ENCODE data around the gene TUBA1C. TPM values are rescaled to one million over a fixed set of nuclear protein-coding genes. Genes with fewer than 3 reads are reported as not detected.

Gene TUBA1C
- total RNA-seq, 4 donors from 2014 or later = 122 to 210 (median 131) TPM

DNA sequence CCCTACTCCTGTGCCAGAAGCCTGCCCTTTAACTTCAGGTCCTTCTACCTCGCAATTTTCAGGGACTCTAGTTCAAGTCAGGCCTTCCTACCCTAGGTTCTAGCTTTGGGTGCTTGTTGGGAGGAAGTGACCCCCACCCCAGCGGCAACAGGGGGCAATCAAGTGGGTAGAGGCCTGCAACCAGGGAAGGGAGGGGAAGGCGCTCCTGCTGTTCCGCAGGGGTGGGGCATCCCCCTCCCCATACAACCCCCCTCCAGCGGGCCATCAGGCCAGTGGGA is 29.9 kb downstream of the TUBA1C start:
- H3K4me3 ChIP-seq = no peak overlapping the region
- 89% methylated on average over 1 of the region's 5 CpGs; no CpG with 5 or more reads in 1 of the 2 donors for WGBS, 2 donors (ENCODE audit: low coverage in 1 of 2)
- no peaks in the 10 kb centered on the region for H3K9me3 ChIP-seq
- no peak overlapping the region for H3K27ac ChIP-seq
- H3K36me3 ChIP-seq = no peaks in the 10 kb centered on the region
- peaks cover 0 to 46% (median 23%) of the 10 kb centered on the region in 3 donors for H3K4me1 ChIP-seq
- H3K27me3 ChIP-seq = peaks cover 56% of the 10 kb centered on the region
- no peak for ATAC-seq
- TF ChIP-seq POLR2AphosphoS5 (IDR thresholded peaks at IDR 0.05) (no peak), POLR2A (IDR thresholded peaks at IDR 0.05) (no peak), EP300 (IDR thresholded peaks at IDR 0.05) (no peak)
- TF ChIP-seq, protein P1, sequence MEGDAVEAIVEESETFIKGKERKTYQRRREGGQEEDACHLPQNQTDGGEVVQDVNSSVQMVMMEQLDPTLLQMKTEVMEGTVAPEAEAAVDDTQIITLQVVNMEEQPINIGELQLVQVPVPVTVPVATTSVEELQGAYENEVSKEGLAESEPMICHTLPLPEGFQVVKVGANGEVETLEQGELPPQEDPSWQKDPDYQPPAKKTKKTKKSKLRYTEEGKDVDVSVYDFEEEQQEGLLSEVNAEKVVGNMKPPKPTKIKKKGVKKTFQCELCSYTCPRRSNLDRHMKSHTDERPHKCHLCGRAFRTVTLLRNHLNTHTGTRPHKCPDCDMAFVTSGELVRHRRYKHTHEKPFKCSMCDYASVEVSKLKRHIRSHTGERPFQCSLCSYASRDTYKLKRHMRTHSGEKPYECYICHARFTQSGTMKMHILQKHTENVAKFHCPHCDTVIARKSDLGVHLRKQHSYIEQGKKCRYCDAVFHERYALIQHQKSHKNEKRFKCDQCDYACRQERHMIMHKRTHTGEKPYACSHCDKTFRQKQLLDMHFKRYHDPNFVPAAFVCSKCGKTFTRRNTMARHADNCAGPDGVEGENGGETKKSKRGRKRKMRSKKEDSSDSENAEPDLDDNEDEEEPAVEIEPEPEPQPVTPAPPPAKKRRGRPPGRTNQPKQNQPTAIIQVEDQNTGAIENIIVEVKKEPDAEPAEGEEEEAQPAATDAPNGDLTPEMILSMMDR (IDR thresholded peaks at IDR 0.05) = no peak

DNA sequence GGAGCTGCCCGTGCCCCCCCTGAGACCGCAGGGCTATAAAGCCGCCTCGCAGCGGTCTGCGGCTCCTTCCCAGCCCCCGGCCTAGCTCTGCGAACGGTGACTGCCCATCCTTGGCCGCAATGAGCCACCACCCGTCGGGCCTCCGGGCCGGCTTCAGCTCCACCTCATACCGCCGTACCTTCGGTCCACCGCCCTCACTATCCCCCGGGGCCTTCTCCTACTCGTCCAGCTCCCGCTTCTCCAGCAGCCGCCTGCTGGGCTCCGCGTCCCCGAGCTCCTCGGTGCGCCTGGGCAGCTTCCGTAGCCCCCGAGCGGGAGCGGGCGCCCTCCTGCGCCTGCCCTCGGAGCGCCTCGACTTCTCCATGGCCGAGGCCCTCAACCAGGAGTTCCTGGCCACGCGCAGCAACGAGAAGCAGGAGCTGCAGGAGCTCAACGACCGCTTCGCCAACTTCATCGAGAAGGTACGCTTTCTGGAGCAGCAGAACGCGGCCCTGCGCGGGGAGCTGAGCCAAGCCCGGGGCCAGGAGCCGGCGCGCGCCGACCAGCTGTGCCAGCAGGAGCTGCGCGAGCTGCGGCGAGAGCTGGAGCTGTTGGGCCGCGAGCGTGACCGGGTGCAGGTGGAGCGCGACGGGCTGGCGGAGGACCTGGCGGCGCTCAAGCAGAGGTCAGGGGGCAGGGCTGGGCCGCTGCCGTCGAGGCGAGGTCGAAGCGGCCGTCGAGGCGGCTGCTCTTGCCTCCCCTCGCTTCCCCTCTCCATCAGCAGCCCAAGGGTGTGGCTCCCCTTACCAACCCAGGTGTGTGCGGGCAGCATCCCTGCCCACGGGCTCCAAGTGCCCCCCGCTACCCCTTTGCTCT is 30.4 kb downstream of the TUBA1C start, which contains the start of gene PRPH:
PRPH (plus strand) TSS at position 66 of the 855 bp plus-strand sequence; CDS start at position 120, 54 bp downstream.
- TF ChIP-seq POLR2A (IDR thresholded peaks at IDR 0.05) (no peak), EP300 (IDR thresholded peaks at IDR 0.05) (no peak), POLR2AphosphoS5 (IDR thresholded peaks at IDR 0.05) (no peak)
- TF ChIP-seq, protein P1 (IDR thresholded peaks at IDR 0.05) = no peak
- Histone ChIP-seq H3K36me3 (no peaks in the 10 kb centered on the region), H3K9me3 (no peaks in the 10 kb centered on the region), H3K27me3 (peaks cover 62% of the 10 kb centered on the region), H3K4me3 (peak within 1 kb of the TSS in 1 of 2 donors; percentile 8), H3K27ac (no peak within 1 kb of the TSS), H3K4me1 (peaks cover 0 to 46% (median 23%) of the 10 kb centered on the region in 3 donors)
- WGBS, 2 donors (ENCODE audit: low coverage in 1 of 2) = 31% methylated on average over 19 of the region's 82 CpGs; no CpG with 5 or more reads in 1 of the 2 donors
- ATAC-seq = no peak

DNA sequence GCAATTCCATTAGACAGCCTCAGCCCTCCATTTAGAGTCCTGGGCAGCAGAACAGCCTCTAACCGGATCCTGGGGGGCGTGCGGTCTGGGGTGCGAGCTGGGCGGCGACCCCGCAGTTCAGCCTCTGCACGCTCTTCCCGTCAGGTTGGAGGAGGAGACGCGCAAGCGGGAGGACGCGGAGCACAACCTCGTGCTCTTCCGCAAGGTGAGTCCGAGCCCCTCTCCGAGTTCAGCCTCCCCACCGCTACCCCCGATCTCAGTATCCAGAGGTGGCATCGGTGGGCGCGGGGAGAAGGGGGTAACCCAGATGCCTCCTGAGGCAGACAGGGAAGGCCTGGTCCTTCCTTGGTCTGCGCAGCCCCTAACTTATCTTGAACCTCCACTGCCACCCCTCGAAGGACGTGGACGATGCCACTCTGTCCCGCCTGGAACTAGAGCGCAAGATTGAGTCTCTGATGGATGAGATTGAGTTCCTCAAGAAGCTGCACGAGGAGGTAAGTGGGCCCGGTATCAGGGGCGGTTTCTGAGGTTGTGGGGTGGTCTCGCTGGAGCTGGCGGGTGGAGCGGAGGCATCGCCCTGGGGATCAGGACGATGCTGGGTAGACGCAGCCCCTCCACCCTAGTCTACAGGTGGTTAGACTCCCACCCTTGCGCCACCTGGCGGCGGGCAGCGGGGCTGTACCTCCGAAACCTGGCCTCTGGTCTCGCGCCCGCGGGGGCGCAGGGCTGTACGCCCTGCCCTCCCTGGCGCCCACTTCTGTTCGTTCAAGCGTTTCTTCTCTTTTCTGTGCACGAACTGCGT is 31.4 kb downstream of the TUBA1C start:
- TF ChIP-seq, protein P1 (IDR thresholded peaks at IDR 0.05) = peak in 3 of 4 experiments; percentile 15 to 65 (median 37)
- TF ChIP-seq POLR2A (IDR thresholded peaks at IDR 0.05) (no peak), EP300 (IDR thresholded peaks at IDR 0.05) (no peak)
- Histone ChIP-seq H3K36me3 (no peaks in the 10 kb centered on the region), H3K4me3 (peak overlapping the region in 1 of 2 donors; percentile 23), H3K27ac (no peak overlapping the region), H3K4me1 (peaks cover 0 to 46% (median 23%) of the 10 kb centered on the region in 3 donors), H3K9me3 (no peaks in the 10 kb centered on the region), H3K27me3 (peaks cover 71% of the 10 kb centered on the region)
- no peak for ATAC-seq
- no CpG with 5 or more reads among the region's 54 CpGs for whole genome bisulfite sequencing, 2 donors (ENCODE audit: low coverage in 1 of 2)

DNA sequence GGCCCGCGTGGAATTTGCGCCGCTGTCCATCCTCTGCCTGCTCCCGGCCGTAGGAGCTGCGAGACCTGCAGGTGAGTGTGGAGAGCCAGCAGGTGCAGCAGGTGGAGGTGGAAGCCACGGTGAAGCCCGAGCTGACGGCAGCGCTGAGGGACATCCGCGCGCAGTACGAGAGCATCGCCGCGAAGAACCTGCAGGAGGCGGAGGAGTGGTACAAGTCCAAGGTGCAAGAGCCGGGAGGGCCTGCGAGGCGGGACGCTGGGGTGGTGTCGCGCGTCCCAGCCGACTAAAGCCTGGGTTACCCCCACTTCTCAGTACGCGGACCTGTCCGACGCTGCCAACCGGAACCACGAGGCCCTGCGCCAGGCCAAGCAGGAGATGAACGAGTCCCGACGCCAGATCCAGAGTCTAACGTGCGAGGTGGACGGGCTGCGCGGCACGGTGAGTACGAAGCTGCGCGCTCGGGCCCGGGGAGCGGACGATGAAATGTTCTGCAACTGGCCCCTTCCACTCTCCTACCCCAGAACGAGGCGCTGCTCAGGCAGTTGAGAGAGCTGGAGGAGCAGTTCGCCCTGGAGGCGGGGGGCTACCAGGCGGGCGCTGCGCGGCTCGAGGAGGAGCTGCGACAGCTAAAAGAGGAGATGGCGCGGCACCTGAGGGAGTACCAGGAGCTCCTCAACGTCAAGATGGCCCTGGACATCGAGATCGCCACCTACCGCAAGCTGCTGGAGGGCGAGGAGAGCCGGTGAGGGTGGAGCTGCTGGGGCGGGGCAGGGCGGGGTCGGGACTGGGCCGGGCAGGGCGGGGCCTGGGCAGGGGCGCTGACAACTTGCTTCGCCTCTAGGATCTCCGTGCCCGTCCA is 32.2 kb downstream of the TUBA1C start:
- TF ChIP-seq POLR2AphosphoS5 (IDR thresholded peaks at IDR 0.05) = no peak
- no peak for TF ChIP-seq EP300 (IDR thresholded peaks at IDR 0.05)
- Histone ChIP-seq H3K4me1 (peaks cover 0 to 46% (median 23%) of the 10 kb centered on the region in 3 donors), H3K36me3 (no peaks in the 10 kb centered on the region), H3K27me3 (peaks cover 79% of the 10 kb centered on the region), H3K27ac (no peak overlapping the region), H3K4me3 (peak overlapping the region in 1 of 2 donors; percentile 23), H3K9me3 (no peaks in the 10 kb centered on the region)
- WGBS, 2 donors (ENCODE audit: low coverage in 1 of 2) = 2% methylated on average over 7 of the region's 77 CpGs; no CpG with 5 or more reads in 1 of the 2 donors
- no peak for ATAC-seq

DNA sequence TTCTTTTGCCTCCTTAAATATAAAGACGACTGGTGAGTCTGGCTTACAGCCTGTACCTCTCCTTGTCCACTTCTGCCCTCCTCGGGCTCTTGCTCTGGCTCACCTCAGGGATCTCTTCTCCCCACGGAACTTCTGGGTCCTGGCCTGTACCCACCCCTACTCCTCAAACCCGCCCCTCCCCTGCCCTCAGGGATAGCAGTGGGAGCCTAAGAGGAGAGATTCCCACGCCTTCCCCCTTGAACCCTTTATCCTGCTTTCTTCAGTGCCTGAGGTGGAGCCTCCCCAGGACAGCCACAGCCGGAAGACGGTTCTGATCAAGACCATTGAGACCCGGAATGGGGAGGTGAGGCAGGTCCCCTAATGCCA is 32.8 kb downstream of the TUBA1C start:
- Histone ChIP-seq H3K36me3 (no peaks in the 10 kb centered on the region), H3K27me3 (peaks cover 85% of the 10 kb centered on the region), H3K4me3 (peak overlapping the region in 1 of 2 donors; percentile 23), H3K9me3 (no peaks in the 10 kb centered on the region), H3K27ac (no peak overlapping the region), H3K4me1 (peaks cover 0 to 44% (median 23%) of the 10 kb centered on the region in 3 donors)
- 4 to 10% methylated on average over 3 of the region's 8 CpGs for WGBS, 2 donors (ENCODE audit: low coverage in 1 of 2)
- no peak for ATAC-seq
- TF ChIP-seq POLR2A (IDR thresholded peaks at IDR 0.05) (no peak), EP300 (IDR thresholded peaks at IDR 0.05) (no peak), POLR2AphosphoS5 (IDR thresholded peaks at IDR 0.05) (no peak)
- TF ChIP-seq, protein P1 (IDR thresholded peaks at IDR 0.05) = no peak

All from gastroesophageal sphincter (tissue), 4 donors.